ENCODE measurements around the gene SYT1. TPM values are rescaled to one million over a fixed set of nuclear protein-coding genes. Genes with fewer than 3 reads are reported as not detected.

SYT1 gene
- total and polyA plus RNA-seq, 2 of the 8 experiments (the other 6 are each of a cell fraction or from before 2014, with no cell fraction given): 11.0 to 34.6 TPM

GRCh38 chr12:79125358-79125757 is 260.8 kb downstream of the SYT1 start:
- 100% methylated on average over 1 of the region's 2 CpGs; no CpG with 5 or more reads in 1 of the 2 experiments for WGBS, 2 experiments (ENCODE audit: extremely low coverage in 1 of 2, insufficient coverage in 1 of 2, insufficient read length in 1 of 2, insufficient replicate concordance in 2 of 2, low coverage in 1 of 2, low lambda C conversion rate in 2 of 2, missing lambda C conversion rate in 1 of 2)
- CTCF ChIA-PET (ENCODE audit: partially characterized antibody): interaction anchor here (1.0 to 1.2 kb wide), 2 partner anchors 42 to 234 kb away, joined by 4 to 5 read pairs; no protein-coding TSS in a partner anchor

More at GRCh38 chr12:79125358-79125757, 260.8 kb downstream of the SYT1 start:
- FAIRE-seq (no peak), DNase-seq (ENCODE audit: low read depth in 1 of 2, low spot score in 2 of 2) (no peak)
- no peak overlapping the region for H2BK12ac ChIP-seq (ENCODE audit: low read depth, low read length)
- no peak overlapping the region for H4K5ac ChIP-seq (ENCODE audit: insufficient read length, low read depth, low read length)
- no peaks in the 10 kb centered on the region for H3K4me1 ChIP-seq (replicated peaks in 1 of 4; ENCODE audit: control insufficient read depth in 3 of 4, insufficient read depth in 4 of 4, low read length in 3 of 4)
- POLR2A ChIA-PET (ENCODE audit: partially characterized antibody): no interaction called here
- no peaks in the 10 kb centered on the region for H3K79me2 ChIP-seq (ENCODE audit: control insufficient read depth in 1 of 2, insufficient read depth in 2 of 2, low read length in 2 of 2)
- H3K9ac ChIP-seq (replicated peaks in 1 of 4; ENCODE audit: extremely low read depth in 1 of 4, low read depth in 3 of 4, low read length in 3 of 4): no peak overlapping the region
- H2BK5ac ChIP-seq (ENCODE audit: low read depth, low read length): no peak overlapping the region
- H3K14ac ChIP-seq (ENCODE audit: insufficient read length): no peak overlapping the region
- H3K27me3 ChIP-seq (replicated peaks in 1 of 4; ENCODE audit: control insufficient read depth in 3 of 4, extremely low read depth in 1 of 4, insufficient read depth in 3 of 4, low read length in 3 of 4): no peaks in the 10 kb centered on the region
- H2AK5ac ChIP-seq (ENCODE audit: low read depth, low read length): no peak overlapping the region
- no peak overlapping the region for H2AFZ ChIP-seq (ENCODE audit: low read length)
- H3K27ac ChIP-seq (ENCODE audit: low read depth, low read length): no peak overlapping the region
- no peak overlapping the region for H3K18ac ChIP-seq (ENCODE audit: extremely low read depth, low read length)
- no peak overlapping the region for H4K8ac ChIP-seq (ENCODE audit: extremely low read depth, insufficient read depth, low read length)
- H2BK120ac ChIP-seq (replicated peaks; ENCODE audit: low read depth, low read length): no peak overlapping the region
- no peaks in the 10 kb centered on the region for H3K36me3 ChIP-seq (ENCODE audit: control insufficient read depth in 2 of 4, insufficient read depth in 4 of 4, low read length in 3 of 4)
- H3K56ac ChIP-seq (replicated peaks; ENCODE audit: insufficient read length, low read depth, low read length): no peak overlapping the region
- no peak for TF ChIP-seq POLR2AphosphoS5 (IDR thresholded peaks at IDR 0.05; ENCODE audit: low read depth, low read length)
- no peak for TF ChIP-seq MAFK (IDR thresholded peaks at IDR 0.05; ENCODE audit: low read depth, low read length)
- TF ChIP-seq POLR2A (IDR thresholded peaks at IDR 0.05; ENCODE audit: control extremely low read depth in 1 of 2, low read depth in 2 of 2, low read length in 2 of 2): no peak
- TF ChIP-seq USF2 (IDR thresholded peaks at IDR 0.05; ENCODE audit: low read length): no peak
- no peak for TF ChIP-seq TAF1 (IDR thresholded peaks at IDR 0.05; ENCODE audit: low read depth, low read length)
- TF ChIP-seq BCL11A (IDR thresholded peaks at IDR 0.05; ENCODE audit: low read depth in 2 of 2, low read length in 2 of 2): no peak
- TF ChIP-seq CTCF (IDR thresholded peaks at IDR 0.05; ENCODE audit: control extremely low read depth in 1 of 3, insufficient read depth in 1 of 3, low read depth in 1 of 3, low read length in 3 of 3): no peak
- TF ChIP-seq KDM1A (IDR thresholded peaks at IDR 0.05; ENCODE audit: borderline replicate concordance, low read length): no peak
- no peak for TF ChIP-seq CBX5 (IDR thresholded peaks at IDR 0.05; ENCODE audit: low read depth, low read length)
- TF ChIP-seq GTF2F1 (IDR thresholded peaks at IDR 0.05; ENCODE audit: borderline replicate concordance, low read depth, low read length): no peak
- TF ChIP-seq TAF7 (optimal IDR thresholded peaks at IDR 0.05; ENCODE audit: borderline replicate concordance, low read depth, low read length): no peak
- TF ChIP-seq TCF12 (IDR thresholded peaks at IDR 0.05; ENCODE audit: low read depth, low read length): no peak
- H3K4me3 ChIP-seq (ENCODE audit: extremely low read depth in 1 of 4, insufficient read depth in 2 of 4, low read depth in 3 of 4, low read length in 4 of 4): no peak overlapping the region
- no peak overlapping the region for H3K4ac ChIP-seq (replicated peaks; ENCODE audit: insufficient read length, low read depth, low read length)
- no peaks in the 10 kb centered on the region for H3K79me1 ChIP-seq (ENCODE audit: low read depth, low read length)
- H2BK15ac ChIP-seq (ENCODE audit: low read length): no peak overlapping the region
- peaks cover 2% of the 10 kb centered on the region; the same call in 1 of the 2 replicates for H3K23me2 ChIP-seq (ENCODE audit: low read depth, low read length)
- H4K91ac ChIP-seq (replicated peaks; ENCODE audit: insufficient read length, low read length): no peak overlapping the region
- H4K20me1 ChIP-seq (replicated peaks in 1 of 2; ENCODE audit: control insufficient read depth in 1 of 2, insufficient read depth in 2 of 2, low read length in 2 of 2): no peaks in the 10 kb centered on the region
- H2BK20ac ChIP-seq (ENCODE audit: low read length): no peak overlapping the region
- no peaks in the 10 kb centered on the region for H3K9me3 ChIP-seq (ENCODE audit: insufficient read depth in 2 of 2, low read depth in 1 of 2, low read length in 1 of 2)
- no peak overlapping the region for H3K23ac ChIP-seq (ENCODE audit: insufficient read length)
- no peak overlapping the region for H3K4me2 ChIP-seq (ENCODE audit: insufficient read depth in 1 of 2, low read depth in 2 of 2, low read length in 2 of 2)

Measured in H1 (cell line).